H1 (cell line): ENCODE measurements around the gene LIPC. TPM values are rescaled to one million over a fixed set of nuclear protein-coding genes. Genes with fewer than 3 reads are reported as not detected.

ENCODE experiments used
- EGR1 ChIP-seq: IDR thresholded peaks from 2 replicates; pipeline ENCODE4 v1.6.1; 2011; ENCODE audit warnings: low read depth, low read length, borderline replicate concordance
- NANOG ChIP-seq: IDR thresholded peaks from 2 replicates; pipeline ENCODE4 v1.6.1; 2011; ENCODE audit warnings: low read length, low read depth, mild to moderate bottlenecking, inconsistent platforms; ENCODE audit not compliant: insufficient read depth, poor library complexity, severe bottlenecking
- SIN3A ChIP-seq, 2 experiments: IDR thresholded peaks in 1 of 2; conservative IDR thresholded peaks in 1 of 2; 2 replicates each; pipeline ENCODE4 v1.6.1; 2011 to 2012; ENCODE audit warnings: low read length in 2 of 2, improper control_type of control experiment in 1 of 2, low read depth in 1 of 2, mild to moderate bottlenecking in 1 of 2
- SUZ12 ChIP-seq: fragments of 200-600 bp; sonication (generic); IDR thresholded peaks from 2 replicates; pipeline ENCODE4 v1.6.1; 2012; ENCODE audit warnings: mild to moderate bottlenecking, inconsistent platforms, low read length, moderate library complexity, mixed read lengths
- polyA plus RNA-seq, 7 experiments: library from polyadenylated mRNA; depleted of rRNA in 3 of 7; stranded (reverse) in 5 of 7; unstranded in 2 of 7; fragments of >200 nt in 5 of 7; fragments of 200-250 nt in 2 of 7; gene quantifications; 1 replicate in 5 of 7; 2 replicates in 1 of 7; 4 replicates in 1 of 7; pipeline versions ENCODE4 v1.2.1 to v1.2.3, GENCODE V29; 2011 to 2013; ENCODE audit warnings: missing spikeins in 2 of 7, mixed read lengths in 2 of 7
- total RNA-seq: library from RNA; stranded (reverse); fragmentation: NEBNext Ultra II Directional; extraction: Animal tissue kit (Norgen Biotek cat#: 25700); gene quantifications from 2 replicates; pipeline ENCODE4 v1.2.1, GENCODE V29; 2021
- TF ChIP-seq, protein P1 (sequence below): fragments of 300-600 bp; sonication (generic); IDR thresholded peaks from 2 replicates; pipeline ENCODE4 v1.7.1; 2012; ENCODE audit warnings: low read length, moderate library complexity, mild to moderate bottlenecking, inconsistent platforms; ENCODE audit not compliant: insufficient replicate concordance
- TF ChIP-seq, protein P2 (sequence below), 3 experiments: IDR thresholded peaks; 1 replicate in 2 of 3; 2 replicates in 1 of 3; pipeline versions ENCODE4 v1.5.1 to v1.6.1; 2011; ENCODE audit warnings: low read length in 3 of 3, mild to moderate bottlenecking in 3 of 3, inconsistent platforms in 2 of 3, low read depth in 1 of 3, moderate library complexity in 1 of 3; ENCODE audit not compliant: insufficient read depth in 1 of 3; ENCODE audit errors: control extremely low read depth in 1 of 3

Gene LIPC
- total and polyA plus RNA-seq, 2 of the 8 experiments (the other 6 are each of a cell fraction or from before 2014, with no cell fraction given) = not detected

DNA sequence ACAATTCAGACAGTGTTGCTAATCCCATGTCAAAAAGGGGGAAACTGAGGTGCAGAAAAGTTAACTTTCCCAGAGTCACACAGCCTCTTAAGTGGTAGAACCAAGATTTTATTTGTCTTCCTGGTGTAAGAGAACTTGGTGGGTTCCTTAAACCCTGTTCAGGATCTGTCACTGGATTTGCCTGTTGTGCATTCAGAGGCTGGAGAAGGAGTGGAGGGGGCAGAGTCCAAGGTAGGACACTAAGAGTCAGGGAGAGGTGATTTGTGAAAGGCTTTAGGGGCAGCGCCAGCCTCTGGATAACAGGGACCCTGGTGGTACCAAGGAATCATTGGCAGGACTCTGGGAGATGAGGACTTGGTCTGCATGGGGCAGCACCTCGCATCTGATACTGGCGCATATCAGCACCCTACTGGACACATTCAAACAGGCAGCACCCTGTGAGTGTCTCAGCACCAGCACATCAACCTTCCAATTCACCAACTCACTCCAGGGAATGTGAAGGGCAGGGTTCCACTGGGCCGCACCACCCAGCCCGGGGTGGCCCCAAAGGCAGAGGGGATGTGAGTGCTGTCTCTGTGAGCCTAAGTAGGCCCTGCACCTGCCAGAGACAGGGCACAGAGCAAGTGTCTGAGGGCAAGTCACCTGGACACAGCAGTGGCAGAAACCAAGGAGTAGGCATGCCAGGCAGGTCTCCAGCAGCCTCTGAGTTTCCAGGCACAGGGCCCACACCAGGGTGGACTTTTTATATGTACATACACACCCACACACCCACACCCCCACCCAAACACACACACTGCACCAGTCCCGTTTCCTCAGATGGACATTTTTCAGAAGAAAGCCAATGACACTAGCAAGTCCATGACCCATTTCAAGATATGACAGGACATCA is 71.6 kb downstream of the LIPC start (continued):
- TF ChIP-seq, protein P1, sequence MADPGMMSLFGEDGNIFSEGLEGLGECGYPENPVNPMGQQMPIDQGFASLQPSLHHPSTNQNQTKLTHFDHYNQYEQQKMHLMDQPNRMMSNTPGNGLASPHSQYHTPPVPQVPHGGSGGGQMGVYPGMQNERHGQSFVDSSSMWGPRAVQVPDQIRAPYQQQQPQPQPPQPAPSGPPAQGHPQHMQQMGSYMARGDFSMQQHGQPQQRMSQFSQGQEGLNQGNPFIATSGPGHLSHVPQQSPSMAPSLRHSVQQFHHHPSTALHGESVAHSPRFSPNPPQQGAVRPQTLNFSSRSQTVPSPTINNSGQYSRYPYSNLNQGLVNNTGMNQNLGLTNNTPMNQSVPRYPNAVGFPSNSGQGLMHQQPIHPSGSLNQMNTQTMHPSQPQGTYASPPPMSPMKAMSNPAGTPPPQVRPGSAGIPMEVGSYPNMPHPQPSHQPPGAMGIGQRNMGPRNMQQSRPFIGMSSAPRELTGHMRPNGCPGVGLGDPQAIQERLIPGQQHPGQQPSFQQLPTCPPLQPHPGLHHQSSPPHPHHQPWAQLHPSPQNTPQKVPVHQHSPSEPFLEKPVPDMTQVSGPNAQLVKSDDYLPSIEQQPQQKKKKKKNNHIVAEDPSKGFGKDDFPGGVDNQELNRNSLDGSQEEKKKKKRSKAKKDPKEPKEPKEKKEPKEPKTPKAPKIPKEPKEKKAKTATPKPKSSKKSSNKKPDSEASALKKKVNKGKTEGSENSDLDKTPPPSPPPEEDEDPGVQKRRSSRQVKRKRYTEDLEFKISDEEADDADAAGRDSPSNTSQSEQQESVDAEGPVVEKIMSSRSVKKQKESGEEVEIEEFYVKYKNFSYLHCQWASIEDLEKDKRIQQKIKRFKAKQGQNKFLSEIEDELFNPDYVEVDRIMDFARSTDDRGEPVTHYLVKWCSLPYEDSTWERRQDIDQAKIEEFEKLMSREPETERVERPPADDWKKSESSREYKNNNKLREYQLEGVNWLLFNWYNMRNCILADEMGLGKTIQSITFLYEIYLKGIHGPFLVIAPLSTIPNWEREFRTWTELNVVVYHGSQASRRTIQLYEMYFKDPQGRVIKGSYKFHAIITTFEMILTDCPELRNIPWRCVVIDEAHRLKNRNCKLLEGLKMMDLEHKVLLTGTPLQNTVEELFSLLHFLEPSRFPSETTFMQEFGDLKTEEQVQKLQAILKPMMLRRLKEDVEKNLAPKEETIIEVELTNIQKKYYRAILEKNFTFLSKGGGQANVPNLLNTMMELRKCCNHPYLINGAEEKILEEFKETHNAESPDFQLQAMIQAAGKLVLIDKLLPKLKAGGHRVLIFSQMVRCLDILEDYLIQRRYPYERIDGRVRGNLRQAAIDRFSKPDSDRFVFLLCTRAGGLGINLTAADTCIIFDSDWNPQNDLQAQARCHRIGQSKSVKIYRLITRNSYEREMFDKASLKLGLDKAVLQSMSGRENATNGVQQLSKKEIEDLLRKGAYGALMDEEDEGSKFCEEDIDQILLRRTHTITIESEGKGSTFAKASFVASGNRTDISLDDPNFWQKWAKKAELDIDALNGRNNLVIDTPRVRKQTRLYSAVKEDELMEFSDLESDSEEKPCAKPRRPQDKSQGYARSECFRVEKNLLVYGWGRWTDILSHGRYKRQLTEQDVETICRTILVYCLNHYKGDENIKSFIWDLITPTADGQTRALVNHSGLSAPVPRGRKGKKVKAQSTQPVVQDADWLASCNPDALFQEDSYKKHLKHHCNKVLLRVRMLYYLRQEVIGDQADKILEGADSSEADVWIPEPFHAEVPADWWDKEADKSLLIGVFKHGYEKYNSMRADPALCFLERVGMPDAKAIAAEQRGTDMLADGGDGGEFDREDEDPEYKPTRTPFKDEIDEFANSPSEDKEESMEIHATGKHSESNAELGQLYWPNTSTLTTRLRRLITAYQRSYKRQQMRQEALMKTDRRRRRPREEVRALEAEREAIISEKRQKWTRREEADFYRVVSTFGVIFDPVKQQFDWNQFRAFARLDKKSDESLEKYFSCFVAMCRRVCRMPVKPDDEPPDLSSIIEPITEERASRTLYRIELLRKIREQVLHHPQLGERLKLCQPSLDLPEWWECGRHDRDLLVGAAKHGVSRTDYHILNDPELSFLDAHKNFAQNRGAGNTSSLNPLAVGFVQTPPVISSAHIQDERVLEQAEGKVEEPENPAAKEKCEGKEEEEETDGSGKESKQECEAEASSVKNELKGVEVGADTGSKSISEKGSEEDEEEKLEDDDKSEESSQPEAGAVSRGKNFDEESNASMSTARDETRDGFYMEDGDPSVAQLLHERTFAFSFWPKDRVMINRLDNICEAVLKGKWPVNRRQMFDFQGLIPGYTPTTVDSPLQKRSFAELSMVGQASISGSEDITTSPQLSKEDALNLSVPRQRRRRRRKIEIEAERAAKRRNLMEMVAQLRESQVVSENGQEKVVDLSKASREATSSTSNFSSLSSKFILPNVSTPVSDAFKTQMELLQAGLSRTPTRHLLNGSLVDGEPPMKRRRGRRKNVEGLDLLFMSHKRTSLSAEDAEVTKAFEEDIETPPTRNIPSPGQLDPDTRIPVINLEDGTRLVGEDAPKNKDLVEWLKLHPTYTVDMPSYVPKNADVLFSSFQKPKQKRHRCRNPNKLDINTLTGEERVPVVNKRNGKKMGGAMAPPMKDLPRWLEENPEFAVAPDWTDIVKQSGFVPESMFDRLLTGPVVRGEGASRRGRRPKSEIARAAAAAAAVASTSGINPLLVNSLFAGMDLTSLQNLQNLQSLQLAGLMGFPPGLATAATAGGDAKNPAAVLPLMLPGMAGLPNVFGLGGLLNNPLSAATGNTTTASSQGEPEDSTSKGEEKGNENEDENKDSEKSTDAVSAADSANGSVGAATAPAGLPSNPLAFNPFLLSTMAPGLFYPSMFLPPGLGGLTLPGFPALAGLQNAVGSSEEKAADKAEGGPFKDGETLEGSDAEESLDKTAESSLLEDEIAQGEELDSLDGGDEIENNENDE = no peak
- TF ChIP-seq SIN3A (conservative IDR thresholded peaks at IDR 0.05 in 1 of 2, IDR thresholded peaks at IDR 0.05 in 1 of 2; ENCODE audit: low read depth in 1 of 2, low read length in 2 of 2) = no peak
- no peak for TF ChIP-seq NANOG
- TF ChIP-seq, protein P2, sequence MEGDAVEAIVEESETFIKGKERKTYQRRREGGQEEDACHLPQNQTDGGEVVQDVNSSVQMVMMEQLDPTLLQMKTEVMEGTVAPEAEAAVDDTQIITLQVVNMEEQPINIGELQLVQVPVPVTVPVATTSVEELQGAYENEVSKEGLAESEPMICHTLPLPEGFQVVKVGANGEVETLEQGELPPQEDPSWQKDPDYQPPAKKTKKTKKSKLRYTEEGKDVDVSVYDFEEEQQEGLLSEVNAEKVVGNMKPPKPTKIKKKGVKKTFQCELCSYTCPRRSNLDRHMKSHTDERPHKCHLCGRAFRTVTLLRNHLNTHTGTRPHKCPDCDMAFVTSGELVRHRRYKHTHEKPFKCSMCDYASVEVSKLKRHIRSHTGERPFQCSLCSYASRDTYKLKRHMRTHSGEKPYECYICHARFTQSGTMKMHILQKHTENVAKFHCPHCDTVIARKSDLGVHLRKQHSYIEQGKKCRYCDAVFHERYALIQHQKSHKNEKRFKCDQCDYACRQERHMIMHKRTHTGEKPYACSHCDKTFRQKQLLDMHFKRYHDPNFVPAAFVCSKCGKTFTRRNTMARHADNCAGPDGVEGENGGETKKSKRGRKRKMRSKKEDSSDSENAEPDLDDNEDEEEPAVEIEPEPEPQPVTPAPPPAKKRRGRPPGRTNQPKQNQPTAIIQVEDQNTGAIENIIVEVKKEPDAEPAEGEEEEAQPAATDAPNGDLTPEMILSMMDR (IDR thresholded peaks at IDR 0.05; ENCODE audit: control extremely low read depth in 1 of 3, insufficient read depth in 1 of 3, low read depth in 1 of 3, low read length in 3 of 3) = no peak
- no peak for TF ChIP-seq EGR1
- no peak for TF ChIP-seq SUZ12
